DMS53 treated with DMSO at 0.1 percent for 48 hours (cell line): ENCODE data around the gene SASH3.
A peak's percentile ranks its signal among the peaks of the same experiment; 100 is the strongest.

ENCODE experiments used
- DNase-seq: peaks from one replicate; lab custom pipeline; 2025; ENCODE audit not compliant: unreplicated experiment; lab: John Stamatoyannopoulos, UW

SASH3 gene

DNA sequence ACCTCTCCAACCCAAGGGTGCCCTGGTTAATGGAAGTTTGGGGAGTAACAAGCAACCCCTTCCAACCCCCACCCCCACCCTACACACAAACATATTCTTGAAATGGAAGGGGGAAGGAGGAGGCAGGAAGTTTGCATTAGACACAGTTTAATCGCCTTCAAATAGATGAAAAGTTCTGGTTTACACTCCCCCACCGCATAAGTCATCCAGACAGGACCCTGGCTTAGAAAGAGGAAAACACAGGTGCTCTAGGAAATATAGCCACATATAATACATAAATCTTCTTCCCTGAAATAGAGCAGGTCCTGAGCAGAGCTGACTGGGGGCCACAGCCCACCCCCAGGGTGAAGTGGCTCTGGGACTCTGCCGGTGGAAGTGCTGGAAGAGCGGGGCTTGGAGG, 25.1 kb downstream of the SASH3 start:
- no peak for DNase-seq

GRCh38 chrX:129808158-129808828, 28.5 kb downstream of the SASH3 start:
- no peak for DNase-seq

DNA sequence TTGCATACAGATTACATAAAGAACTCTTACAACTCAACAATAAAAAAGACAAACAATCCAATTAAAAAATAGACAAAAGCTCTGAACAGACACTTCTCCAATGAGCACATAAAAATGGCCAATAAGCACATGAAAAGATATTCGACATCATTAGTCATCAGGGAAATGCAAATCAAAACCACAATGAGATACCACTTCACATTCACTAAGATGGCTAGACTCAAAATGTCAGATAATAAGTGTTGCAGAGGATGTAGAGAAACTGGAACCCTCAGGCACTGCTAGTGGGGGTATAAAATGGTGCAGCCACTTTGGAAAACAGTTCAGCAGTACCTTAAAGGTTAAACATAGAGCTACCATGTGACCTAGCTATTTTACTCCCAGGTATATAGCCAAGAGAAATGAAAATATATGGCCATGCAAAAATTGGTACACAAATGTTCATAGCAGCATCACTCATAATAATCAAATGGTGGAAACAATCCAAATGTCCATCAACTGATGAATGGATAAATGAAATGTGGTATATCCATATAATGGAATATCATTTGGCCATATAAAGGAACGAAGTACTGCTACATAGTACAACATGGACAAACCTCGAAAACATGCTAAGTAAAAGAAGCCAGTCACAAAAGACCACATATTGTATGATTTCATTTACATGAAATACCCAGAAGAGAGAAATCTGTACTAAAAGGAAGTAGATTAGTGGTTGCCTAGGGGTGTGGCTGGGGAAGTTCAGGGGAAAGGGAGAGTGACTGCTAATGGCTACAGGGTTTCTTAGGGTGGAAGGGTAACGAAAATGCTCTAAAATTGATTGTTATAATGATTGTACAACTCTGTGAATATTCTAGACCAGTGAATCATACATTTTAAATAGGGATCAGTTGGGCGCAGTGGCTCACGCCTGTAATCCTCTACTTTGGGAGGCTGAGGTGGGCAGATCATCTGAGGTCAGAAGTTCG, 29.4 kb downstream of the SASH3 start:
- no peak for DNase-seq

GRCh38 chrX:129813662-129814368, 34.1 kb downstream of the SASH3 start:
- no peak for DNase-seq

GRCh38 chrX:129818123-129818522, 38.4 kb downstream of the SASH3 start:
- DNase-seq, result no peak

- no peak for DNase-seq
Measured at GRCh38 chrX:129823115-129823514, 43.4 kb downstream of the SASH3 start.

GRCh38 chrX:129823522-129823921, 43.8 kb downstream of the SASH3 start:
- no peak for DNase-seq

DNA sequence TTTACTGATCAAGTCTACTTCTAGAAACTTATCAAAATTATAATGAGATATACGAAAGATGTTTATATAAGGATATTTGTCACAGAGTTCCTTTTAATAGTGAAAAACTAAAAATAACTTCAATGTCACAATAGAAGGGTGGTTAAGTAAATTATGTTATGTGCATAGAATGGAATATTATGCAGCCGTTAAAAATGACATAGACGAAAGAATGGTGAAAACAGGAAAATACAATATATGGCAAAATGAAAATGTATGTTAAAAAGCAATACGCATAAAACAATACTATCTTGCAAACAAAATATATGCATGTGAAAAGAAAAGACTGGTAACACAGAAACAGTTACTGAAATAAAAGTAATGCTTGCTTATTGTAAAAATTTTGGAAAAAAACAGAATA, 44.9 kb downstream of the SASH3 start:
- DNase-seq, result no peak

- peak; percentile 9 for DNase-seq
Measured at GRCh38 chrX:129825746-129826505, 46.2 kb downstream of the SASH3 start.

GRCh38 chrX:129830494-129830893, 50.7 kb downstream of the SASH3 start:
- no peak for DNase-seq

GRCh38 chrX:129831091-129831885, 51.5 kb downstream of the SASH3 start:
- peak; percentile 36 for DNase-seq

DNA sequence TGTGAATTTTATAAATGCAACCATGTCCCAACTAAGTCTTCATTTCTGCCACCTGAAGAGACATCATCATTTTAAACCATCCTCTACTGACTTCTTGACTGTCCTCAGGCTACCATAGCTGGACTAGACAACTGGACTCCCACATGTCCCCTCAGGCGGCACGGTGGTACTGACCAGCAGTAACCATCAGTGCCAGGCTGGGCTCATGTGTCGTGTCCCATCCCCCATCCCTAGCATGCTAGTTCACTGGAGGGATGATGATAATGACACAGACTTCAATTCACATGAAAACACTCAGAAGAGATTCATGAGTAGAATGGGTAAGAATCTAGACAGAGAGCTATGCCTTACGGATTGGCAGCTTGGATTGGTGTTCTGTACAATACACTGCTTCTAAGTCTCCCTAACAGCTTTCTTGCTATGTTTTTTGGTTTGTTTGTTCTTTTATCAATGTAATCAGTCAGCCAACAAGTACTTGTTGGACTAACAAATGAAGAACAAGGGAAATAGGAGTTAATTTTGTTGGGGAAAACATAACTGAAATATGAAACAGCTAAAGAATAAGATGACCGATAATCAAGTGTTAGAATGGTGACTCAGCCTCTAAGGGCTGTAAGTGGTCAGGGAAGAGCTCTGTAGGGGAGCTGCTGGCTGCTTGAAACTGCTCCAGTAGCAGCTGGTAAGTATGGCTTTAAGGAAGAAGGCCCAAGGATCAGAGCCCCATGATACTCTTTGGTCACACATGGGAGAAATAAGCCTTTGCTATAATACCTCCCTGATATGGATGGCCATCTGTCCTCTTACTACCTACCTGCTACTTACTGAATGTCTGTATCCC, 53.6 kb downstream of the SASH3 start:
- no peak for DNase-seq

DNA sequence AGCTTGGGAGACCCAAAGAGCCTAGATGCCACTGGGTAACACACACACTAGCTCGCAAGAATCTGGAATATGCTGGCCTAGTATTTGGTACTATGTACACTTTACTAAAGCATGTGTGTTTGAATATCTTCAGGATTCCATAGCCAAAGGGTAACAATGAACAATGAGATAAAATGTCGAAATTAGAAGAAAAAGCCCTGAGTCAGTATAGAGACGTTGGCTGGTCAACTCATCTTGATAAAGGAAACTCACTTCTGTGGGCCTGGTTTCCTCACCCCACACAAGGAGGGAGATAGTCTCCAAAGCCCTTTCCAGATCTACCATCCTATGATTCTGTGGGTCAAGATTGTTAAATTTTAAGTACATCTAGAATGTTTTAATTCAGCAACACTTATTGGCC, 57.1 kb downstream of the SASH3 start:
- no peak for DNase-seq

- no peak for DNase-seq
Measured at GRCh38 chrX:129840344-129840743, 60.6 kb downstream of the SASH3 start.

GRCh38 chrX:129842510-129843208, 62.9 kb downstream of the SASH3 start:
- no peak for DNase-seq

- DNase-seq, result no peak
Measured at GRCh38 chrX:129843209-129843458, 63.4 kb downstream of the SASH3 start.

GRCh38 chrX:129843459-129844306, 63.9 kb downstream of the SASH3 start, which contains the start of gene ZDHHC9:
Gene ZDHHC9, minus strand, starts transcription at chrX:129843886. Its CDS starts 1,941 bp downstream, at chrX:129841945.
- DNase-seq, result peak; percentile 52
